IMR-90 (cell line): ENCODE measurements around the gene CCDC27. TPM values are rescaled to one million over a fixed set of nuclear protein-coding genes. Genes with fewer than 3 reads are reported as not detected.

Experiments used
- ATAC-seq: fragments of 200-7000 bp; cut with Tn5 transposase; 2 replicates; pipeline ENCODE4 v1.9.1; 2020; ENCODE audit warnings: low read depth, mild to moderate bottlenecking, moderate library complexity
- Bru-seq: library from RNA; stranded (reverse); fragments of 400-500 nt; gene quantifications from one replicate; lab custom pipeline; 2021; lab: Mats Ljungman, UMichigan
- BruChase-seq, 2 experiments: library from RNA; stranded (reverse); fragments of 400-500 nt; gene quantifications; one replicate each; lab custom pipeline; 2021; lab: Mats Ljungman, UMichigan
- BruUV-seq: library from RNA; stranded (reverse); fragments of 400-500 nt; replicated peaks from 2 replicates; lab custom pipeline; 2021; lab: Mats Ljungman, UMichigan
- CTCF ChIA-PET: fragments of 300-600 bp; formaldehyde crosslinking; extraction: SDS; loops from one replicate; lab custom pipeline; 2021; ENCODE audit warnings: antibody characterized with exemption; lab: Yijun Ruan, JAX
- POLR2A ChIA-PET: fragments of 300-600 bp; sonication (Branson Sonifier 250); formaldehyde crosslinking; loops from one replicate; lab custom pipeline; 2022; ENCODE audit warnings: antibody characterized with exemption; ENCODE audit not compliant: unreplicated experiment; lab: Charles Lee
- DNase-seq: peaks from one replicate; pipeline ENCODE4 v3.0.0; 2013
- H2AFZ ChIP-seq: replicated peaks from 2 replicates; pipeline ENCODE3; 2013; ENCODE audit warnings: low read length, mild to moderate bottlenecking; ENCODE audit not compliant: poor library complexity
- H2AK5ac ChIP-seq: 2 replicates; pipeline ENCODE4 v1.6.1; 2013; ENCODE audit warnings: low read depth, low read length, inconsistent platforms
- H2AK9ac ChIP-seq: replicated peaks from 2 replicates; pipeline ENCODE3; 2013; ENCODE audit warnings: mild to moderate bottlenecking, low read depth, low read length, moderate library complexity; ENCODE audit not compliant: poor library complexity
- H2BK120ac ChIP-seq: 2 replicates; pipeline ENCODE4 v1.6.1; 2013; ENCODE audit warnings: low read depth, low read length, inconsistent platforms
- H2BK15ac ChIP-seq: 3 replicates; pipeline ENCODE4 v1.6.1; 2013; ENCODE audit warnings: low read depth, low read length, inconsistent platforms
- H2BK20ac ChIP-seq: 2 replicates; pipeline ENCODE4 v1.6.1; 2013; ENCODE audit warnings: low read depth, mild to moderate bottlenecking, inconsistent platforms, low read length, moderate library complexity
- H2BK5ac ChIP-seq: 2 replicates; pipeline ENCODE4 v1.6.1; 2013; ENCODE audit warnings: mild to moderate bottlenecking, low read depth, low read length, inconsistent platforms; ENCODE audit not compliant: poor library complexity, severe bottlenecking
- H3K14ac ChIP-seq: replicated peaks from 2 replicates; pipeline ENCODE4 v1.6.1; 2013; ENCODE audit warnings: low read depth, low read length, inconsistent platforms
- H3K18ac ChIP-seq: 2 replicates; pipeline ENCODE4 v1.6.1; 2013; ENCODE audit warnings: low read depth, low read length, control low read depth
- H3K23ac ChIP-seq: 2 replicates; pipeline ENCODE4 v1.6.1; 2013; ENCODE audit warnings: low read depth, low read length, inconsistent platforms
- H3K27ac ChIP-seq: 2 replicates; pipeline ENCODE4 v1.5.1; 2013; ENCODE audit warnings: mild to moderate bottlenecking, control low read depth, low read length; ENCODE audit not compliant: insufficient read depth
- H3K27me3 ChIP-seq: 2 replicates; pipeline ENCODE4 v1.6.1; 2013; ENCODE audit warnings: low read length; ENCODE audit not compliant: control insufficient read depth, insufficient read depth
- H3K36me3 ChIP-seq: 2 replicates; pipeline ENCODE4 v1.6.1; 2013; ENCODE audit warnings: low read length, mixed read lengths; ENCODE audit not compliant: control insufficient read depth, insufficient read depth
- H3K4ac ChIP-seq: 2 replicates; pipeline ENCODE4 v1.6.1; 2013; ENCODE audit warnings: low read depth, low read length, inconsistent platforms
- H3K4me1 ChIP-seq: 2 replicates; pipeline ENCODE4 v1.6.1; 2013; ENCODE audit warnings: low read length, mixed read lengths; ENCODE audit not compliant: control insufficient read depth, insufficient read depth
- H3K4me2 ChIP-seq: 2 replicates; pipeline ENCODE4 v1.6.1; 2013; ENCODE audit warnings: low read depth, mild to moderate bottlenecking, control low read depth, low read length, moderate library complexity
- H3K4me3 ChIP-seq: 2 replicates; pipeline ENCODE4 v1.5.1; 2013; ENCODE audit warnings: low read depth, mild to moderate bottlenecking, control low read depth, low read length, moderate library complexity; ENCODE audit not compliant: insufficient read depth
- H3K56ac ChIP-seq: 2 replicates; pipeline ENCODE4 v1.6.1; 2013; ENCODE audit warnings: low read length, inconsistent platforms; ENCODE audit not compliant: insufficient read depth; ENCODE audit errors: extremely low read depth
- H3K79me1 ChIP-seq, 2 experiments: 2 replicates each; pipeline ENCODE4 v1.6.1; 2013; ENCODE audit warnings: low read length in 2 of 2, inconsistent platforms in 1 of 2, low read depth in 1 of 2
- H3K9ac ChIP-seq: 2 replicates; pipeline ENCODE4 v1.6.1; 2013; ENCODE audit warnings: low read depth, low read length, control low read depth
- H3K9me1 ChIP-seq: 2 replicates; pipeline ENCODE4 v1.6.1; 2013; ENCODE audit warnings: low read length, inconsistent platforms; ENCODE audit not compliant: insufficient read depth
- H3K9me3 ChIP-seq: 2 replicates; pipeline ENCODE4 v1.6.1; 2013; ENCODE audit warnings: low read length; ENCODE audit not compliant: control insufficient read depth, insufficient read depth
- H4K20me1 ChIP-seq: 2 replicates; pipeline ENCODE4 v1.6.1; 2013; ENCODE audit warnings: low read length, inconsistent platforms; ENCODE audit not compliant: insufficient read depth
- H4K5ac ChIP-seq: 2 replicates; pipeline ENCODE4 v1.6.1; 2013; ENCODE audit warnings: mild to moderate bottlenecking, low read depth, low read length, control low read depth
- H4K8ac ChIP-seq, 2 experiments: 2 replicates each; pipeline ENCODE4 v1.6.1; 2013; ENCODE audit warnings: low read depth in 2 of 2, low read length in 2 of 2, control low read depth in 1 of 2, inconsistent platforms in 1 of 2
- H4K91ac ChIP-seq: 2 replicates; pipeline ENCODE4 v1.6.1; 2013; ENCODE audit warnings: low read depth, low read length, inconsistent platforms; ENCODE audit not compliant: insufficient read depth
- POLR2A ChIP-seq: IDR thresholded peaks from 2 replicates; pipeline ENCODE4 v1.6.1; 2012; ENCODE audit warnings: mild to moderate bottlenecking, low read depth, low read length
- WGBS, 2 experiments: methylation state at CpG; one replicate each; pipeline versions ENCODE4 v1.1.5 to v1.1.7; 2013; ENCODE audit warnings: missing lambda C conversion rate in 2 of 2; ENCODE audit not compliant: insufficient read length in 1 of 2; ENCODE audit errors: extremely low coverage in 2 of 2; 5-methylcytosine and 5-hydroxymethylcytosine counted together
- dilution Hi-C: fragments of 300-500 bp; cut with HindIII; formaldehyde crosslinking; loops from one replicate; pipeline ENCODE4 v1.14.3; 2018; ENCODE audit warnings: low sequenced_read_pairs; ENCODE audit not compliant: unreplicated experiment
- in situ Hi-C: fragments of 300-500 bp; cut with MboI; formaldehyde crosslinking; loops from 3 replicates; pipeline ENCODE4 v1.14.3; 2019; ENCODE audit warnings: low sequenced_read_pairs, inconsistent platforms, mixed read lengths
- intact Hi-C: fragments of 100-400 bp; cut with micrococcal nuclease; formaldehyde crosslinking; loops from 2 replicates; pipeline ENCODE4 v1.10.0; 2022
- long read RNA-seq: library from polyadenylated mRNA; unstranded; transcript quantifications from one replicate; pipeline ENCODE4 v2.0.0, GENCODE V29; 2021; ENCODE audit not compliant: unreplicated experiment
- polyA plus RNA-seq, 3 experiments: library from polyadenylated mRNA; depleted of rRNA; stranded (reverse); fragments of >200 nt; gene quantifications; 2 replicates each; pipeline ENCODE4 v1.2.3, GENCODE V29; 2012; ENCODE audit warnings: low replicate concordance in 1 of 3
- total RNA-seq: library from RNA; depleted of rRNA; stranded (reverse); fragments of >200 nt; gene quantifications from 2 replicates; pipeline ENCODE4 v1.2.3, GENCODE V29; 2012; rRNA removed

The CCDC27 gene
- not detected in 2 replicates for total RNA-seq
- polyA plus RNA-seq (2012; rRNA removed): not detected in 2 replicates
- polyA plus RNA-seq (2012; cell fraction: cytosol; rRNA removed): not detected in 2 replicates
- polyA plus RNA-seq (2012; cell fraction: nucleus; rRNA removed; ENCODE audit: low replicate concordance): not detected in 2 replicates
- not detected for Bru-seq, nascent RNA
- BruChase-seq, experiment 1, labeled RNA remaining after a 6-hour chase: not detected
- percentile 5 among the genes with signal in this experiment for BruChase-seq, experiment 2, labeled RNA remaining after a 2-hour chase
- long read RNA-seq: 0 reads

GRCh38 chr1:3752400-3752945 is at the start of gene CCDC27:
CCDC27 (plus strand) TSS chr1:3752450; CDS start chr1:3752482, 32 bp downstream.
- in situ Hi-C loops: no loop called here
- CTCF ChIA-PET: interaction anchor here (0.5 to 0.6 kb wide), 3 partner anchors 22 to 299 kb away, joined by 3 read pairs; no protein-coding TSS in a partner anchor

More at GRCh38 chr1:3752400-3752945, at the start of gene CCDC27:
- Histone ChIP-seq H2BK5ac (no peak within 1 kb of the TSS), H4K91ac (no peak within 1 kb of the TSS), H3K18ac (no peak within 1 kb of the TSS), H3K56ac (no peak within 1 kb of the TSS), H3K4me2 (no peak within 1 kb of the TSS), H3K4ac (no peak within 1 kb of the TSS), H4K20me1 (no peaks in the 10 kb centered on the region), H3K9me1 (peaks cover 4% of the 10 kb centered on the region; the same call in 1 of the 2 replicates), H3K27ac (no peak within 1 kb of the TSS), H3K79me1 (peaks cover 4% of the 10 kb centered on the region in 2 experiments; a peak in 2 of 4 replicates), H3K4me1 (peaks cover 2% of the 10 kb centered on the region; the same call in 1 of the 2 replicates), H2AFZ (no peak within 1 kb of the TSS), H3K23ac (no peak within 1 kb of the TSS), H2BK20ac (no peak within 1 kb of the TSS), H2BK120ac (no peak within 1 kb of the TSS), H2AK9ac (no peak within 1 kb of the TSS), H2AK5ac (no peak within 1 kb of the TSS), H3K9ac (no peak within 1 kb of the TSS), H3K14ac (no peak within 1 kb of the TSS), H3K36me3 (no peaks in the 10 kb centered on the region), H3K9me3 (no peaks in the 10 kb centered on the region), H2BK15ac (no peak within 1 kb of the TSS), H3K27me3 (peaks cover 34% of the 10 kb centered on the region), H3K4me3 (no peak within 1 kb of the TSS), H4K5ac (no peak within 1 kb of the TSS), H4K8ac (no peak within 1 kb of the TSS)
- POLR2A ChIA-PET: no interaction called here
- ATAC-seq: no peak
- intact Hi-C loops (no loop called here), dilution Hi-C loops (no loop called here)
- no TSS peak for BruUV-seq
- no peak for TF ChIP-seq POLR2A
- DNase-seq: no peak
- 82% methylated on average over 8 of the region's 17 CpGs; no CpG with 5 or more reads in 1 of the 2 experiments for WGBS, 2 experiments
